Left renal cortex interstitium (tissue), 4 donors: ENCODE results near the gene GIMAP8. TPM values are rescaled to one million over a fixed set of nuclear protein-coding genes. Genes with fewer than 3 reads are reported as not detected.
"Not testable (repeated sequence)": the region's sequence is repeated elsewhere in the genome, so short reads cannot be mapped to it uniquely, and the experiment has no call there.

ENCODE experiments used
- DNase-seq, 4 donors: peaks; one replicate each; pipeline ENCODE4 v3.0.0-alpha.2; 2013; ENCODE audit warnings: low read depth in 4 of 4, low spot score in 2 of 4, missing footprints in 1 of 4
- polyA plus RNA-seq, 4 donors: library from polyadenylated mRNA; unstranded; fragments of 120-200 nt; gene quantifications; one replicate each; pipeline ENCODE4 v1.2.1, GENCODE V29; 2013; ENCODE audit not compliant: insufficient read length in 4 of 4

GIMAP8 gene
- polyA plus RNA-seq, 4 donors = 8.2 to 8.6 (median 8.4) TPM

DNA sequence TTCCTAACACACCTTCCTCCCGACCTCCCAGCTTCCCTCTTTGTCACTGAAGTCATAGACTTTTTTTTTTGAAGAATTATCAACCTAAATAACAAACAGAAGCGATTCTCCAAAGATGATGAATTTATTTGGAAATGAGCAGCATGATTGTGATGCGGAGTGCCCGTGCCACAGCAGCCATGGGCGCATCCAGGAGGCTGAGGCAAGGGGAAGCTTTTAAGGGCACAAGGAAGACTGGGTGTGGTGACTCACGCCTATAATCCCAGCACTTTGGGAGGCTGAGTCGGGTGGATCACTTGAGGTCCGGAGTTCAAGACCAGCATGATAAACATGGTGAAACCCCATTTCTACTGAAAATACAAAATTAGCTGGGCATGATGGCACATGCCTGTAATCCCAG is 16.2 kb upstream of the GIMAP8 start:
- no peak for DNase-seq

DNA sequence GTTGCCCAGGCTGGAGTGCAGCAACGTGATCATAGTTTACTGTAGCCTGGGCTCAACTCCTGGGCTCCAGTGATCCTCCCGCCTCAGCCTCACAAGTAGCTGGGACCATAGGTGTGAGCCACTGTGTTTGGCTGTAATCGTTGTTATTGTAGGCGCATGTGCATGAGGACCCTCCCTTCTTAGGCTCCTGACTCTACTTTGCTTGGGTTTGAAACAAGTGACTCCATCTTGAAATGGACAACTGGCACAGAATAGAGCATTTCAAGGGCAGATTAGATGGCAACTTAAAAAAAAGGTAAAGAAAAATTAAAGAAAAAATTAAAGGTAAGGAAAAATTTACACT is 15.4 kb upstream of the GIMAP8 start:
- no peak for DNase-seq

DNA sequence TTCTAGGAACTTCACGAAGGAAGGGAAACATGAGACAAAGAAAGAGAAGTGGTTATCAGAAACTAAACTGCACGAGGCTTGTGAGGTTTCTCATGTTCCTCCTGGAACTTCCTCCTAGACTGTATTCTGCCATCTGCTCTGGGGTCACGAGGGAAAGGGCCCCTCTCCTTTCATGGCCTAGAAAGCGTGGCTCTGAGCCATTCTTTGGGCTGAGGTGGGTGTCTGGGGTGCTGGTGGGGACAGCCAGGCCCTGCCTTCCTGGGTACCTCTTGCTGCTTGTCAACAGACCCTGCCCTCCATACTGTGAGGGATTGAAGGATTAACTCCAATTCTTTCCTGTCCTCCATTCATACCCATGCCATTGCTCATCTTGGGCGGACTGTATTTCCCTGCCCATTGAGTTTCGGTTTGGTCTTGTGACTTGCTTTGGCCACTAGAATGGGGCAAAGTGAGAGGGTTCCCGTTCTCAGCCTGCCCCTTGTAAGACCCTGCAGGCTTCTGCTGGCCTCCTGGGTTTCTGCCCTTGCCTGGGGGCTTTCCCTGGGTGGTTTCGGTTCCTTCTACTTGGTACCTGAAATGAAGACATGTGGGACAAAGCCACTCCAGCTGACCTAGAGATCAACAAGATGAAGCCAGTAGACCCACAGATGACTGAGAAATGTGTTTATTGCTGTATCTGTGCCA is 14.9 kb upstream of the GIMAP8 start:
- DNase-seq = no peak

- DNase-seq = no peak
These were observed 10.5 kb upstream of the GIMAP8 start for GRCh38 chr7:150439967-150440366.

GRCh38 chr7:150441524-150441923 is 8.9 kb upstream of the GIMAP8 start:
- no peak for DNase-seq

GRCh38 chr7:150442811-150443210 is 7.6 kb upstream of the GIMAP8 start:
- DNase-seq = no peak

- no peak for DNase-seq
These were observed 6.5 kb upstream of the GIMAP8 start for GRCh38 chr7:150443793-150444540.

DNA sequence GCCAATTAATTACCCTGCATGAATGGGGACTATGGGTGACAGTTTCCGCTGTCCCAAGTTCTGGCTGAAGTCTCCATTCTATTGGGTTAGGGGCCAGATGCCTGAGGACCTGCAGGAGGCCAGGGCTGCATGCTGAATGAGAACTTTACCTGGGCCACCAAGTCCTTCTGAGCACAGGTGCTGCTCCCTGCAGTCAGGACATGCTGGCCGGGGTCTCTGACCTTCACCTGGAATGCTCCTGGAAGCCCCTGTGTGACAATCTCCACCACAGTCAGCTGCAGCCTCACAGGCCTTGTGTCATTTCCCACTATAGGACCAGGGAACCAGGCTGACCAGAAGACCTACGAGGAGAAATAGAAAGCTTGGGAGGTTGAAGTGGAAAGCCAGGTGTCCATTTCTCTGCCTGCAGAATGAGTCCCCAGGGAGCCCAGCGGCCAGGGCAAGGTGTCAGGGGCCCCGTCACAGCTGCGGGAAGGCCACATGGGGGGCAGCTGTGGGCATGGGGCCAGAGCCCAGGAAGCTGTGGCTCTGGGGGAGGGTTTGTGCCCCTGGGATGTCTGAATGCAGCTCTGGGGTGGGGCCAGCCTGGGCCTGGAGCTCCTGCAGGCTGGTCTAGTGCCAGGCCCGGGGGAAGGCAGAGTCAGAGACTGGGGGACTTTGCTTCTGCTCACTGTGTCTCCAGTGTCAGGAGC is 5.6 kb upstream of the GIMAP8 start:
- no peak for DNase-seq

- DNase-seq = no peak
These were observed 4.0 kb upstream of the GIMAP8 start for GRCh38 chr7:150446288-150446938.

DNA sequence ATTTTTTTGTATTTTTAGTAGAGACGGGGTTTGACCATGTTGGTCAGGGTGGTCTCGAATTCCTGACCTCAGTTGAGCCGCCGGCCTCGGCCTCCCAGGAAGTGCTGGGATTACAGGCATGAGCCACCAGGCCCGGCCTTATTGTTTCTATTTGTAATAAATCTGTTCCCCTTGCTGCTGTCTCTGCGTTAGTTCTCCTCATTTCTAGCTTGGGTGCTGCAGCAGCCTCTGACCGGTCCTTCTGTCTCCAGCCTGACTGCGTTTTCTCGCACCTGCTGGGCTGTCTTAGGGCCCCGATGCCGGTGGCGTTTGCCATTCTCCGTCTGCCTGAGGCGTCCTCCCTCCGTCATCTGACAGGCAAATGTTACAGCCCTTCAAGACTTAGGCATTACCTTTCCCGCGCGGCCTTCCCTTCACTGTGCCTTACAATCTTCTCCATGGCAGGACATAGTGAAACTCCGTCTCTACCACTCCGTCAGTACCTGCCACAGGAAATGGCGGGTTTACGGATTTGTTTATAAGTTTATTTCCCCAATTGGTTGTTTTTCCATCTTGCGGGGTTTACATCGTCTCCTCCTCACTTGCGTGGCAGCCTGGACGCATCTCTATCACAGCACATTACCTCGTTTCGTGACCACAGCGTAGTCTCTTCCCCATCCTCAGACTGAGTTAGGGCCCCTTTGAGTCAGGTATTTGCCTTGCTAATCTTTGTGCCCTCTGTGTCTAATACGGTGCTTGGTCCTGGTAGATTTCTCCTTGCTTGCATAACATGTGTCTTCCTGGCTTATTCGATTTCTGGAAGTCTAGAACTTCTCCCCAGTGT is 2.3 kb upstream of the GIMAP8 start:
- no peak for DNase-seq

GRCh38 chr7:150448789-150449147 is 1.7 kb upstream of the GIMAP8 start:
- DNase-seq = peak in 2 of 4 donors; percentile 30 to 44

- no peak for DNase-seq
These were observed 1.1 kb upstream of the GIMAP8 start for GRCh38 chr7:150449206-150449952.

DNA sequence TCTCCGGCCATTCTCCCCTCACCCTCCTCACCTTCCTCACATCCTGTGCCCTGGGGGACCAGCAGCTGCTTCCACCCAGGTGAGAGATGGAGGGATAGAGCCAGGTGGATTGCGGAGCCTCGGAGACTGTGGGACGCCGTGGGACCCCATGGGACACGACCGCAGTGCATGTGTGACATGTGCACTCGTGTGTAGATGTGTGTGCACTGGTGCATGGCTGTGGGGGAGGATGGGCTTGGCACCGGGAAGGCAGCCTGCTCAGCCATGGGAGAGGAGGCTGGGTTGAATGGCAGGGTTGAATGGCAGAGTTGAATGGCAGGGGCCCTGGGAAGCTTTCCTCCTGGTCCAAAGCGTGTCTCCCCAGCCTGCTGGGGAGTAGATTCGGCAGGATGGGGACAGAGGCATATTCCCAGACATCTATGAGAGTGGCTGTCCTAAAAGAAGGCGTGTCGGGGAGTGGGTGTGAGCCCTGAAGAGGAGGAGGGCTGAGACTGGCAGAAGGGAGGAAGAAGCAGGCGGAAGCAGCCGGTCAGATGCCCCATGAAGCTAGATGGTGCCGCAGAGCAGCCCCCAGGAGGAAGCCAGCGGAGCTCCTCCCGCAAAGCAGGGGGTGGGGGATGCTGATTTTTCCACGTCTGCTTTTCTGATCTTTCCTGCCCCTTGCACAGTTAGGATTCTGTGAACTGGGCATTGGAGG is 815 bp downstream of the GIMAP8 start:
- no peak for DNase-seq

- DNase-seq = no peak
These were observed 1.5 kb downstream of the GIMAP8 start for GRCh38 chr7:150451833-150452461.

GRCh38 chr7:150453181-150453580 is 2.8 kb downstream of the GIMAP8 start:
- no peak for DNase-seq

GRCh38 chr7:150453892-150454291 is 3.5 kb downstream of the GIMAP8 start:
- no peak for DNase-seq

DNA sequence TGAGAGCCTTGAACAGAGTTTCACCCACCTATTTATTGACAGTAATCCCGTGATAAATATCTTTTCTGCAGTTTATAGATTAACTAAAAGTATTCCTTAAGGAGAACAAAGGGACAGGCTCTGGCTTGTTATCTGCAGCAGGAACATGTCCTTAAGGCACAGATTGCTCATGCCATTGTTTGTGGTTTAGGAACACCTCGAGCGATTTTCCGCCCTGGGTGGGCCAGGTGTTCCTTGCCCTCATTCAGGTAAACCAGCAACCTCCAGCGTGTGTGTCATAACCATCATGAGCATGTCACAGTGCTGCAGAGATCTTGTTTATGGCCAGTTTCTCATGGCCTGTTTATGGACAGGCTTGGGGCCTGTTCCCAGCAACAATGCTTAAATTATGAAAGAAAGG is 6.6 kb downstream of the GIMAP8 start:
- not testable (repeated sequence) for DNase-seq

DNA sequence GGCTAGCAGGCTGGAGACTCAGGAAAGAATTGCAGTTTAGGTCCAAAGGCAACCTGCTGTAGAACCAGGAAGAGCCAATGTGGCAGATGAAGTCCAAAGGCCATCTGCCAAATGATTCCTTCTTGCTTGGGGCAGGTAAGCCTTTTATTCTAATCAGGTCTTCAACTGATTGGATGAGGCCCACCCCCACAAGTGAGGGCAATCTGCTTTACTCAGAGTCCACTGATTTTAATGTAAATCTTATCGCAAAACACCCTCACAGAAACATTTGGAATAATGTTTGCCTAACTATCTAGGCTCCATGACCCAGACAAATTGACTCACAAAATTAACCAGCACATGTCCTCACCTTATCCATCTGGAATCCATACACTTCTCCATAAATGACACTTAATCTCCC is 7.8 kb downstream of the GIMAP8 start:
- no peak for DNase-seq

DNA sequence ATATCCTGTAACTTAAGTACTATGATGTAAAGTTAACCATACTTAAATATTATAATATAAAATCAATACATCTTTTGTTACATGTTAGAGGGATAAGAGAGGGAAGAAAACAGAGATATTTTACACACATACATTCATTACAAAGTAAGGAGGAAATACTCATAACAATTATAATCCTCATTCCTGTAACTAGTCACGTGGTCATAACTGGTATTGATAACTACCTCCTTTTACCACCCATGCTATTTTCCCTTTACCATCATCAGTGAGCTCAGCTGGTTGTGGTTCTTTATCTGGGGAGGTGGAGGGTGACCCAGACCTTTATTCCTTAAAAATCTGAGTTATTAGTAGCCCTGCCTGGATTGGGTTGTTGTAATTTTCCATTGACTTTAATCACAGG is 8.3 kb downstream of the GIMAP8 start:
- no peak for DNase-seq
